Testis (tissue), 3 donors: ENCODE measurements around the gene HELQ. TPM values are rescaled to one million over a fixed set of nuclear protein-coding genes. Genes with fewer than 3 reads are reported as not detected.

ENCODE experiments used
- DNase-seq: peaks from one replicate; pipeline ENCODE4 v3.0.0-alpha.2; 2019
- H3K27ac ChIP-seq, 2 donors: fragments of 200-600 bp; sonication (generic); one replicate each; pipeline ENCODE4 v1.5.1; 2019
- H3K27me3 ChIP-seq: fragments of 200-600 bp; sonication (generic); one replicate; pipeline ENCODE4 v1.5.1; 2019
- H3K36me3 ChIP-seq: fragments of 200-600 bp; sonication (generic); one replicate; pipeline ENCODE4 v1.5.1; 2017; ENCODE audit warnings: low read depth; ENCODE audit errors: missing control alignments
- H3K4me1 ChIP-seq: fragments of 200-600 bp; sonication (generic); one replicate; pipeline ENCODE4 v1.5.1; 2019
- H3K4me3 ChIP-seq, 2 donors: fragments of 200-600 bp; sonication (generic); one replicate each; pipeline ENCODE4 v1.5.1; 2017 to 2019
- H3K9me3 ChIP-seq: fragments of 200-600 bp; sonication (generic); one replicate; pipeline ENCODE4 v1.5.1; 2017
- POLR2A ChIP-seq: fragments of 450-650 bp; IDR thresholded peaks from one replicate; pipeline ENCODE4 v1.6.1; 2017; ENCODE audit warnings: antibody characterized with exemption, mild to moderate bottlenecking, moderate library complexity
- WGBS, 2 donors: methylation state at CpG; one replicate each; pipeline ENCODE4 v1.1.5; 2018; 5-methylcytosine and 5-hydroxymethylcytosine counted together
- intact Hi-C: fragments of 100-400 bp; cut with DNase I; formaldehyde crosslinking; loops from one replicate; pipeline ENCODE4 v1.15.1; 2023; ENCODE audit warnings: low total_unique reads
- polyA plus RNA-seq: library from polyadenylated mRNA; stranded (reverse); fragments of 350-450 nt; fragmentation: Illumina TruSeq; extraction: RNeasy Lipid Tissue Mini Kit (QIAGEN cat#74804); gene quantifications from one replicate; pipeline ENCODE4 v1.2.3, GENCODE V29; 2014; ENCODE audit warnings: low read depth, low replicate concordance; ENCODE audit not compliant: insufficient read depth
- total RNA-seq, 2 donors: library from RNA; depleted of rRNA; stranded (reverse); fragments of >200 nt; gene quantifications; one replicate each; pipeline ENCODE4 v1.2.3, GENCODE V29; 2016
- TF ChIP-seq, protein P1 (sequence below), 3 experiments: fragments of 450-650 bp in 2 of 3; fragments of 200-600 bp in 1 of 3; sonication (generic) in 1 of 3; IDR thresholded peaks; one replicate each; pipeline ENCODE4 v1.5.1; 2016 to 2019; ENCODE audit warnings: antibody characterized with exemption in 3 of 3, mild to moderate bottlenecking in 2 of 3, moderate library complexity in 1 of 3

Gene HELQ
- total and polyA plus RNA-seq, 3 donors from 2014 or later = 11.8 to 23.3 (median 17.5) TPM

DNA sequence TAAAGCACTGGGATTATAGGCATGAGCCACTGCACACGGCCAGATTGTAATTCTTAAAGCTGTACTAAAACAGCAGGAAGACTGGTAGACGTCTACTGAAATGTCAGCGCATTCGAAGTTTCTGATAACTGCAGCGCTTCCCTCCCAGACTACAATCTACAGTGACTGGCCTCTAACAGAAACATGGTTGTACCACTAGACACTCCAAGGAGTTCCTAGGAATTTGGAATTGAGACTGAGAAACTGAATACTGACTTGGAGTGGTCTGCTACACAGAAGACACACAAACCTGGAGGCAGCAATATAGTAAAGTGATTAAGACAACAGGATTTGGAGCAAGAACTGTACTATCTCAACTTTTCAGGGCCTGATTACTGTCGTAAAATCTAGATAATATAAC is 937 bp downstream of the HELQ start:
- no peaks in the 10 kb centered on the region for H3K36me3 ChIP-seq

DNA sequence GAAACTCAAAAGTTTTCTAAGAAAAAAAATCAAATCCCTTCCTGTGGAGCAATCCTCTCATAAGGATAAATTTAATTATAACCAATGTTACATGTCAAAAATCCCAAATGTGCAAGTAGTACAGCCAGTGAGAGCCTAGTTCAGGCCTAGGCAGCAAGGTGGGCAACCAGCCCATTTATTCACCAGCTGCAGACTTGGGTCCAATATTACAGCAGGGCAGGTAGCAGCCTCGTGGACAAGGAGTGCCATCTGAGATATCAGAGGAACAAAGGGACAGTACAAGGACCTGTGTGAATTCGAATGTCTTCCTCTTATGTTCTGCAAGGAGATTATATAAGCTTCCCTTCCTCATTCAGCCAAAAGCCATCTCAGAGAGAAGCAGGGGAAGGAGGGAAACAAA is 6.6 kb downstream of the HELQ start:
- Histone ChIP-seq H3K36me3 (no peaks in the 10 kb centered on the region), H3K27me3 (no peaks in the 10 kb centered on the region), H3K9me3 (no peaks in the 10 kb centered on the region), H3K4me3 (no peak overlapping the region), H3K4me1 (peaks cover 3% of the 10 kb centered on the region), H3K27ac (no peak overlapping the region)
- intact Hi-C loops = no loop called here
- TF ChIP-seq POLR2A = no peak
- TF ChIP-seq, protein P1, sequence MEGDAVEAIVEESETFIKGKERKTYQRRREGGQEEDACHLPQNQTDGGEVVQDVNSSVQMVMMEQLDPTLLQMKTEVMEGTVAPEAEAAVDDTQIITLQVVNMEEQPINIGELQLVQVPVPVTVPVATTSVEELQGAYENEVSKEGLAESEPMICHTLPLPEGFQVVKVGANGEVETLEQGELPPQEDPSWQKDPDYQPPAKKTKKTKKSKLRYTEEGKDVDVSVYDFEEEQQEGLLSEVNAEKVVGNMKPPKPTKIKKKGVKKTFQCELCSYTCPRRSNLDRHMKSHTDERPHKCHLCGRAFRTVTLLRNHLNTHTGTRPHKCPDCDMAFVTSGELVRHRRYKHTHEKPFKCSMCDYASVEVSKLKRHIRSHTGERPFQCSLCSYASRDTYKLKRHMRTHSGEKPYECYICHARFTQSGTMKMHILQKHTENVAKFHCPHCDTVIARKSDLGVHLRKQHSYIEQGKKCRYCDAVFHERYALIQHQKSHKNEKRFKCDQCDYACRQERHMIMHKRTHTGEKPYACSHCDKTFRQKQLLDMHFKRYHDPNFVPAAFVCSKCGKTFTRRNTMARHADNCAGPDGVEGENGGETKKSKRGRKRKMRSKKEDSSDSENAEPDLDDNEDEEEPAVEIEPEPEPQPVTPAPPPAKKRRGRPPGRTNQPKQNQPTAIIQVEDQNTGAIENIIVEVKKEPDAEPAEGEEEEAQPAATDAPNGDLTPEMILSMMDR (IDR thresholded peaks at IDR 0.05) = no peak
- DNase-seq = no peak
- 66 to 82% methylated on average over 2 of the region's 2 CpGs for WGBS, 2 donors

More for the DNA sequence above, 937 bp downstream of the HELQ start:
- intact Hi-C loops = no loop called here
- WGBS, 2 donors = 3 to 5% methylated on average over 6 of the region's 6 CpGs
- Histone ChIP-seq H3K27ac (peak overlapping the region; percentile 96 to 98), H3K4me3 (peak overlapping the region; percentile 84 to 85), H3K4me1 (peaks cover 11% of the 10 kb centered on the region), H3K9me3 (no peaks in the 10 kb centered on the region), H3K27me3 (no peaks in the 10 kb centered on the region)
- no peak for DNase-seq
- TF ChIP-seq, protein P1 (IDR thresholded peaks at IDR 0.05) = no peak
- no peak for TF ChIP-seq POLR2A

DNA sequence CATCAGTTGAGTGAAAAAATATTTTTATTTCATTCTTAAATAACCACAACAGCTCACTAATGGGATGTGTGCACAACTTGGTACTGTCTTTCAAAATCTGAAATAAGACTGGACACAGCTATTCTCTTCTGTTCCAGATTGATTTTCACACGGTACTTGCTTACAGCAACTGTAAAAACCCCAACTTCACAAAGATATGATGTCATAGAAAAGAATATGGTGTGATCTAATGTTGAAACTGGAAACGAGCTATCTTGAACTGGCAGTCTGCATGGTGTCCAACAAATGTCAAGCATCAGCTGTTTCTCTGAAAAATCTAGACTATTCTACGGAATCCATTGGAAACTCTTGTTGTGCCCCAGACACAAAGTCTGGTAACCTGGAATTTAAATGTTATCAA is 14.7 kb downstream of the HELQ start:
- no peak overlapping the region for H3K27ac ChIP-seq
- 89 to 92% methylated on average over 3 of the region's 3 CpGs for WGBS, 2 donors
- H3K36me3 ChIP-seq = no peaks in the 10 kb centered on the region

DNA sequence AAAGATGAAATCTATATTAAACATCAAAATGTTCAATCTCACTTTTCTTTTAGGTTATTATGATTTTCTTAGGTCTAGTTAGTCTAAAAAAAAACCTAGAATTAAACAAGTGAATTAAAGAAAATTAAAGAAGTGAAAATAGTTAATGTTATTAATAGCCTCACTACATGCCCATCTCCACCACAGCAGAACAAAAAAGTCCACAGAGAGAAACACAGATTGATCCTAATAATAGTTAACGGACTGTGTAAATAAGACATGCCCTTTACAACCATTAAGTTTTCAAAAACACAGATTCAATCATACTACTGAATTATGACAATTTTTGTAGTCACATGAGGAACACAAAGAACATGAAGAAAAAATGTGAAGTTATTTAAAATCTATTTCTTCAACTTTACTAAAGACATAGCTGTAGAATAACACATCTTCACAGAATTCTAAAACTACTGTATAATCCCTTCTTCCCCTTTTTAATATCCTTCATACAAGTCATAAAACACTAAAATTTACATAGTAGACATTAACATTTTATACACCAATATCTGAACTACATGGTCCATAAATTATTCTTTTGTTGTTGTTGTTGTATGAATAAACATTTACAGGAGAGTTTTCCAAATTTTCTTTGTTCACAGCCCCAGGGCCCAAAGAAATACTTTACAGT is 15.3 kb downstream of the HELQ start:
- H3K4me1 ChIP-seq = no peaks in the 10 kb centered on the region
- WGBS, 2 donors = 97 to 100% methylated on average over 1 of the region's 1 CpG
- no peak for DNase-seq
- H3K4me3 ChIP-seq = no peak overlapping the region
- H3K9me3 ChIP-seq = no peaks in the 10 kb centered on the region
- no peaks in the 10 kb centered on the region for H3K36me3 ChIP-seq
- intact Hi-C loops = no loop called here
- no peak overlapping the region for H3K27ac ChIP-seq
- TF ChIP-seq, protein P1 (IDR thresholded peaks at IDR 0.05) = no peak
- no peak for TF ChIP-seq POLR2A
- H3K27me3 ChIP-seq = no peaks in the 10 kb centered on the region

More for the DNA sequence above, 14.7 kb downstream of the HELQ start:
- Histone ChIP-seq H3K4me3 (no peak overlapping the region), H3K4me1 (no peaks in the 10 kb centered on the region), H3K9me3 (no peaks in the 10 kb centered on the region), H3K27me3 (no peaks in the 10 kb centered on the region)
- no peak for TF ChIP-seq POLR2A
- TF ChIP-seq, protein P1 (IDR thresholded peaks at IDR 0.05) = no peak
- no peak for DNase-seq
- intact Hi-C loops = no loop called here

DNA sequence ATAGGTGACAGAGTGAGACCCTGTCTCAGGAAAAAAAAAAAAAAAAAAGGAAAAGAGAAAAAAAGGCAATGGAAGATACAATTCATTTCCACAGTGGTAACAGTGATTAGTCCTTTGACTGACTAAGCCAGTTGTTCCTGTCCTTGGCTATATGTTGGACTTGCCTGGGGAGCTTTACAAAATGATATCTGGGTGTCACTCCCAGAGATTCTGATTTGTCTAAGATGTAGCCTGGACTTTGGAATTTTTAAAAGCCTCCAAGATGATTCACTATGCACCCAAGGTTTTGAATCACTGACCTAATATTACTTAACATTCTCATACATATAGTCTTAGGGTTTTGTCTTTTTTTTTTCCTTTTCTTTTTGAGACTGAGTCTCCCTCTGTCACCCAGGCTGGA is 16.9 kb downstream of the HELQ start:
- H3K27me3 ChIP-seq = no peaks in the 10 kb centered on the region
- H3K9me3 ChIP-seq = no peaks in the 10 kb centered on the region
- H3K27ac ChIP-seq = no peak overlapping the region
- no peak for TF ChIP-seq POLR2A
- TF ChIP-seq, protein P1 (IDR thresholded peaks at IDR 0.05) = no peak
- intact Hi-C loops = no loop called here
- H3K4me1 ChIP-seq = no peaks in the 10 kb centered on the region
- H3K4me3 ChIP-seq = no peak overlapping the region
- no peaks in the 10 kb centered on the region for H3K36me3 ChIP-seq
- DNase-seq = no peak
